NCI-H2029 (cell line): ENCODE data around the gene MINPP1.
"Not testable (repeated sequence)": the region's sequence is repeated elsewhere in the genome, so short reads cannot be mapped to it uniquely, and the experiment has no call there.

ENCODE experiments used
- DNase-seq: peaks from one replicate; lab custom pipeline; 2025; lab: John Stamatoyannopoulos, UW

The MINPP1 gene

GRCh38 chr10:87565010-87565409 is 60.3 kb downstream of the MINPP1 start:
- no peak for DNase-seq

- no peak for DNase-seq
Measured at GRCh38 chr10:87575851-87576250, 71.2 kb downstream of the MINPP1 start.

- no peak for DNase-seq
Measured at GRCh38 chr10:87578160-87578841, 73.6 kb downstream of the MINPP1 start.

- DNase-seq: no peak
Measured at GRCh38 chr10:87578842-87579401, 74.2 kb downstream of the MINPP1 start.

GRCh38 chr10:87579563-87579962 is 74.9 kb downstream of the MINPP1 start:
- no peak for DNase-seq

- no peak for DNase-seq
Measured at GRCh38 chr10:87580016-87580415, 75.3 kb downstream of the MINPP1 start.

GRCh38 chr10:87585565-87586514 is 81.1 kb downstream of the MINPP1 start:
- DNase-seq: no peak

- no peak for DNase-seq
Measured at GRCh38 chr10:87589645-87590051, 85.0 kb downstream of the MINPP1 start.

- no peak for DNase-seq
Measured at GRCh38 chr10:87590705-87591588, 86.3 kb downstream of the MINPP1 start.

- DNase-seq: no peak
Measured at GRCh38 chr10:87591589-87591886, 86.8 kb downstream of the MINPP1 start.

GRCh38 chr10:87592920-87593319 is 88.2 kb downstream of the MINPP1 start:
- not testable (repeated sequence) for DNase-seq

GRCh38 chr10:87593702-87594101 is 89.0 kb downstream of the MINPP1 start:
- no peak for DNase-seq

GRCh38 chr10:87594181-87594580 is 89.5 kb downstream of the MINPP1 start:
- no peak for DNase-seq

- no peak for DNase-seq
Measured at GRCh38 chr10:87594864-87595263, 90.2 kb downstream of the MINPP1 start.

- no peak for DNase-seq
Measured at GRCh38 chr10:87596351-87596750, 91.7 kb downstream of the MINPP1 start.

- DNase-seq: no peak
Measured at GRCh38 chr10:87598700-87599099, 94.0 kb downstream of the MINPP1 start.

GRCh38 chr10:87600581-87600980 is 95.9 kb downstream of the MINPP1 start:
- no peak for DNase-seq
